BLaER1 (cell line): ENCODE measurements around the gene SEPTIN1.

Experiments used
- H3K27ac ChIP-seq: shearing (Covaris generic); formaldehyde crosslinking; 2 replicates; pipeline ENCODE4 v1.8.1; 2022
- H3K27me3 ChIP-seq: shearing (Covaris generic); formaldehyde crosslinking; 2 replicates; pipeline ENCODE4 v1.8.1; 2022
- H3K36me3 ChIP-seq: shearing (Covaris generic); formaldehyde crosslinking; 2 replicates; pipeline ENCODE4 v1.8.1; 2022
- H3K4me1 ChIP-seq: shearing (Covaris generic); formaldehyde crosslinking; 2 replicates; pipeline ENCODE4 v1.8.1; 2022
- H3K4me2 ChIP-seq: shearing (Covaris generic); formaldehyde crosslinking; 2 replicates; pipeline ENCODE4 v1.8.1; 2022
- H3K4me3 ChIP-seq: shearing (Covaris generic); formaldehyde crosslinking; 2 replicates; pipeline ENCODE4 v1.8.1; 2022
- H3K9ac ChIP-seq: shearing (Covaris generic); formaldehyde crosslinking; 2 replicates; pipeline ENCODE4 v1.8.1; 2022
- H3K9me3 ChIP-seq: shearing (Covaris generic); formaldehyde crosslinking; 2 replicates; pipeline ENCODE4 v1.8.1; 2022
- H4K20me1 ChIP-seq: shearing (Covaris generic); formaldehyde crosslinking; 2 replicates; pipeline ENCODE4 v1.8.1; 2022
- Cebpa-rat ChIP-seq: shearing (Covaris generic); IDR thresholded peaks from 2 replicates; pipeline ENCODE4 v1.8.1; 2022

SEPTIN1 gene

GRCh38 chr16:30416624-30417528, 34.5 kb upstream of the SEPTIN1 start:
- Histone ChIP-seq H3K4me2 (peak overlapping the region; percentile 91), H3K36me3 (peaks cover 80% of the 10 kb centered on the region), H3K4me1 (peaks cover 54% of the 10 kb centered on the region), H3K4me3 (peak overlapping the region; percentile 70), H3K27ac (peak overlapping the region; percentile 81), H3K9ac (peak overlapping the region; percentile 77), H3K27me3 (no peaks in the 10 kb centered on the region), H3K9me3 (no peaks in the 10 kb centered on the region), H4K20me1 (peaks cover 92% of the 10 kb centered on the region)
- TF ChIP-seq Cebpa-rat: no peak

GRCh38 chr16:30416047-30416603, 33.8 kb upstream of the SEPTIN1 start:
- no peak for TF ChIP-seq Cebpa-rat
- peaks cover 94% of the 10 kb centered on the region for H4K20me1 ChIP-seq
- H3K27ac ChIP-seq: no peak overlapping the region
- H3K4me1 ChIP-seq: peaks cover 62% of the 10 kb centered on the region
- peak overlapping the region; percentile 91; the same call in 1 of the 2 replicates for H3K4me2 ChIP-seq
- H3K4me3 ChIP-seq: no peak overlapping the region
- no peaks in the 10 kb centered on the region for H3K27me3 ChIP-seq
- no peak overlapping the region for H3K9ac ChIP-seq
- H3K9me3 ChIP-seq: no peaks in the 10 kb centered on the region
- H3K36me3 ChIP-seq: peaks cover 80% of the 10 kb centered on the region

- no peak overlapping the region for H3K27ac ChIP-seq
- no peaks in the 10 kb centered on the region for H3K9me3 ChIP-seq
- no peak for TF ChIP-seq Cebpa-rat
- no peak overlapping the region for H3K4me2 ChIP-seq
- H3K4me3 ChIP-seq: no peak overlapping the region
- H3K9ac ChIP-seq: no peak overlapping the region
- no peaks in the 10 kb centered on the region for H3K27me3 ChIP-seq
- peaks cover 78% of the 10 kb centered on the region for H3K4me1 ChIP-seq
- H4K20me1 ChIP-seq: peaks cover 91% of the 10 kb centered on the region
- peaks cover 75% of the 10 kb centered on the region for H3K36me3 ChIP-seq
Measured at GRCh38 chr16:30414159-30414558, 31.8 kb upstream of the SEPTIN1 start.

- Histone ChIP-seq H3K9ac (no peak overlapping the region), H3K9me3 (no peaks in the 10 kb centered on the region), H3K4me3 (no peak overlapping the region), H3K27me3 (no peaks in the 10 kb centered on the region), H3K36me3 (peaks cover 66% of the 10 kb centered on the region), H3K4me2 (0 out of 2 replicates have a peak overlapping the region, but pooled peaks have one; percentile 93), H3K4me1 (peaks cover 79% of the 10 kb centered on the region), H3K27ac (no peak overlapping the region), H4K20me1 (peaks cover 82% of the 10 kb centered on the region)
- no peak for TF ChIP-seq Cebpa-rat
Measured at GRCh38 chr16:30413112-30413806, 30.9 kb upstream of the SEPTIN1 start.

- H3K27ac ChIP-seq: peak overlapping the region; percentile 94
Measured at GRCh38 chr16:30409125-30410060, 27.0 kb upstream of the SEPTIN1 start.

GRCh38 chr16:30407804-30408534, 25.6 kb upstream of the SEPTIN1 start:
- Histone ChIP-seq H3K4me2 (peak overlapping the region; percentile 93), H3K36me3 (peaks cover 31% of the 10 kb centered on the region), H3K27me3 (no peaks in the 10 kb centered on the region), H3K27ac (peak overlapping the region; percentile 94), H3K9me3 (no peaks in the 10 kb centered on the region), H3K9ac (peak overlapping the region; percentile 93), H3K4me1 (peaks cover 67% of the 10 kb centered on the region), H3K4me3 (peak overlapping the region; percentile 84), H4K20me1 (peaks cover 35% of the 10 kb centered on the region)
- TF ChIP-seq Cebpa-rat: no peak

More at GRCh38 chr16:30409125-30410060, 27.0 kb upstream of the SEPTIN1 start:
- Histone ChIP-seq H3K9me3 (no peaks in the 10 kb centered on the region), H4K20me1 (peaks cover 49% of the 10 kb centered on the region), H3K27me3 (no peaks in the 10 kb centered on the region), H3K4me3 (peak overlapping the region; percentile 84), H3K4me2 (peak overlapping the region; percentile 93), H3K4me1 (peaks cover 80% of the 10 kb centered on the region), H3K9ac (peak overlapping the region; percentile 93), H3K36me3 (peaks cover 46% of the 10 kb centered on the region)
- TF ChIP-seq Cebpa-rat: no peak

- no peak for TF ChIP-seq Cebpa-rat
- Histone ChIP-seq H3K36me3 (peaks cover 24% of the 10 kb centered on the region), H3K27ac (peak within 1 kb of the TSS; percentile 94), H3K4me2 (peak within 1 kb of the TSS; percentile 93), H3K4me3 (peak within 1 kb of the TSS; percentile 84), H3K9me3 (no peaks in the 10 kb centered on the region), H4K20me1 (peaks cover 27% of the 10 kb centered on the region), H3K9ac (peak within 1 kb of the TSS; percentile 93), H3K4me1 (peaks cover 60% of the 10 kb centered on the region), H3K27me3 (no peaks in the 10 kb centered on the region)
Measured at GRCh38 chr16:30407102-30407803, 24.9 kb upstream of the SEPTIN1 start, which contains the start of gene ZNF771. TSS of gene ZNF771 (plus strand) at chr16:30407606. CDS start at chr16:30408054, 448 bp downstream.

- H3K4me3 ChIP-seq: peak overlapping the region; percentile 84
- H3K9me3 ChIP-seq: no peaks in the 10 kb centered on the region
- H3K4me1 ChIP-seq: peaks cover 59% of the 10 kb centered on the region
- no peak for TF ChIP-seq Cebpa-rat
- H3K4me2 ChIP-seq: peak overlapping the region; percentile 93
- peak overlapping the region; percentile 94 for H3K27ac ChIP-seq
- peaks cover 19% of the 10 kb centered on the region for H3K36me3 ChIP-seq
- H4K20me1 ChIP-seq: peaks cover 22% of the 10 kb centered on the region
- no peaks in the 10 kb centered on the region for H3K27me3 ChIP-seq
- H3K9ac ChIP-seq: peak overlapping the region; percentile 93
Measured at GRCh38 chr16:30406795-30407101, 24.4 kb upstream of the SEPTIN1 start.
